NK-92 (cell line): ENCODE measurements around the gene MGLL.
"Not testable (repeated sequence)": the region's sequence is repeated elsewhere in the genome, so short reads cannot be mapped to it uniquely, and the experiment has no call there.

Experiments
- DNase-seq: peaks from one replicate; lab custom pipeline; 2025; ENCODE audit not compliant: unreplicated experiment; lab: John Stamatoyannopoulos, UW

Gene MGLL

DNA sequence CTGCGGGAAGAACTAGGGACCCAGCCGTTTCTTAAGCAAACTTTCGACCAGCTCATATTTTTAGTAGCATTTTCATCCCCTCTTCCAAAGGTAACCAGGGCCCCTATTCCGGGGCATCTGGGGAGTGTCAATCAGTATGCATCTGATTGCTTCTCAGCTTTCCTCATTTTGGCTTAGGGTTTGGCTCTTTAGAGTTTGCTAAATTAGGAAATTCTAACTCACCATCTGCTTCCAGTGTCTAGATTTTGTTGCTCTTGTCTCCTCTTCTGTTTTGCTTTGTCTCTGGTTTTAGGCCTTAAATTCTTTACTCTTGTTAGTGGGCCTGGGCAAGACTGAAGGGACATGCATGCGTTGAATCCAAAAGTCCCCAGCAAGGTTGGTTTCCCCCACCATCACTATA is 159.2 kb downstream of the MGLL start:
- DNase-seq: no peak

DNA sequence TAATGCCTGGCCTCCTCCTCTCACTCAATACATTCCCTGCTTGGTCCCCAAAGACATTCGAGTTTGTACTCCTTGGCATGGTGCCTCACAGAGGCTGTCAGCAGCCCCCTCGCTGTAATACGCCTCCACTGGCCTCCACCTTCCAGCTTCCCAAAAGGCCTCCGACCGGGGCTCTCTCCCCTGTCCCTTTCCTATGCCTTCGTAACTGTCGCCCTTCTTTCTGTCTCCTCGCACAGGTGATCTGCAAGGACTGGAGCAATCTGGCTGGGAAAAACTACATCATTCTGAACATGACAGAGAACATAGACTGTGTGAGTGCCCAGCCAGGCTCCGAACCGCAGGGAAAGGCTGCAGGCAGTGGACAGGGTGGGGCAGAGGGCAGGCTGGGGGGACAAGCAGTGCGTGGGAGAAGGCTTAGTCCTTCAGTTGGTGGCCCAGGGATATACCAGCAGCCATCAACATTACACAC is 160.3 kb downstream of the MGLL start:
- DNase-seq: no peak

DNA sequence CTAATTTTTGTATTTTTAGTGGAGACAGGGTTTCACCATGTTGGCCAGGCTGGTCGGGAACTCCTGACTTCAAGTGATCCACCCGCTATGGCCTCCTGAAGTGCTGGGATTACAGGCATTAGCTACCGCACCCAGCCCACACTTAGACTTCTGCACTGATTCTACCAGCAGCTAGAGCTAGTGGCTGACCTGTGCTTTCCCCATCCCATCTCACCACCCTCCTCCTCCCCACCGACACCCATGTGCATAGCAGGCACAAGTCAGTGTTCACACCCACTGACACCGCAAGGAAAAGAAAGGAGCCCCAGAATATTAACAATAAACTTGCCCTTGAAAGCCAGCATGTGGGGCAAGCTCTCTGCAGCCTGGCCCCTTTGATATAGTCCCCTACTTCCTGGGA is 160.7 kb downstream of the MGLL start:
- no peak for DNase-seq

DNA sequence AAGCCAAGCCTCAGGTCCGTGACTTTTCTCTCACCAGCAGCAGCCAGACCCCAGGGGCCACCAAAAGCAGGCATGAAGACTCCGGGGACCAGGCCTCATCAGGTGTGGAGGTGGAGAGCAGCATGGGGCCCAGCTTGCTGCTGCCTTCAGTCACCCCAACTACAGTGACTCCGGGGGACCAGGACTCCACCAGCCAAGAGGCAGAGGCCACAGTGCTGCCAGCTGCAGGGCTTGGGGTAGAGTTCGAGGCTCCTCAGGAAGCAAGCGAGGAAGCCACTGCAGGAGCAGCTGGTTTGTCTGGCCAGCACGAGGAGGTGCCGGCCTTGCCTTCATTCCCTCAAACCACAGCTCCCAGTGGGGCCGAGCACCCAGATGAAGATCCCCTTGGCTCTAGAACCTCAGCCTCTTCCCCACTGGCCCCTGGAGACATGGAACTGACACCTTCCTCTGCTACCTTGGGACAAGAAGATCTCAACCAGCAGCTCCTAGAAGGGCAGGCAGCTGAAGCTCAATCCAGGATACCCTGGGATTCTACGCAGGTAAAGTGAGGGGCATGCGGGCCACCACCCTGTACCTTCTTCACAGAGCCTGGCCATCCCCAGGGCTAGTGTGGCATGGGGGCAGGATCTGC is 161.6 kb downstream of the MGLL start:
- no peak for DNase-seq

DNA sequence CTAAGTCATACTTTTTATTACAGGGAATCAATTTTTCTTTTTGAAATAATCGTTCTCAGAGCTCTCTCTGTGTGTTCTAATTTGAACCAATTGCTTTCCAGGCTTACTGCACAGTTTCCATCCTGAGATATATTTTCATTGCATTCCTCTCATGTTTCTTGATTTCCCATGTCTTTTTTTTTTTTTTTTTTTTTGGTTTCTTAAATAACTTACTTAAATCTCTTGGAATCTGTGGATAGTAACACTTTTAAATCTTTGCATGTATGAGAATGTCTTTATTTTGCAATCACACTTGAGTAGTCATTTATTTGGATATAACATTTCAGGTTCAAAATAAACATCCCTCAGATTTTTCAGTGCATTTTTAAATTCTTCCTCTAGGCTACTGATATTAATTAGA is 164.1 kb downstream of the MGLL start:
- no peak for DNase-seq

DNA sequence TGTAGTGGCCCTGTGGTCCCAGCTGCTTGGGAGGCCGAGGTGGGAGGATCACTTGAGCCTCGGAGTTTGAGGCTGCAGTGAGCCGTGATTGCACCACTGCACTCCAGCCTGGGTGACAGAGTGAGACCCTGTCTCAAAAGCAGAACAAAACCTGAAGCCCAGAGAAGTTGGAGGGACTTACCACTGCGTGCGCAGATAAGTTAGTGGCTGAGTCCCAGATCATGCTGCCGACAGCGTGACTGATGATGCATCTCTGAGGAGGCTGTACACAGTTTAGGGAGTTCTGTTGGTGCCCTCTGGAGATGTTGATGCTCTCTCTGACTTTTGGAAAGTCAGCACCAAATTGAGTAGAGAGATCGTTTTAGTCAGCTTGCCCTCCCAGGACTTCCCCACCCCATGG is 165.4 kb downstream of the MGLL start:
- no peak for DNase-seq

DNA sequence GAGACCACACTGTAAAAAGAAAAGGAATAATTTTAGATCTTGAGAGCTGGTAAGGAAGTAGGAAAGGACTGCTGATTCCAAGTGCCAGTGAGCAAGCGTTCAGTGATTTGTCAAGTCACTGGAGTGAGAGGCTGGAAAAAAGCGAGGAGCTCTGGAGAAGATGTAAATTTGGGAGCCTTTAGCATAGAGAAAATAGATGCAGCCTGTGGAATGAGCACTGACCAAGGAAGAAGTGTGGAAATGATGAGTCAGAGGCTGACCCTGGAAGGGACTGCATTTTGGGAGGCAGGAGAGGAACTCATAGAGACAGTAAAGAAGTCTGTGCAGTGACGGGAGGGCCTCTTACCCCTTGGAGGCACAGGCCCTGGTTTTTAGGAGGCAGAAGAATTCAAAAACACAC is 166.7 kb downstream of the MGLL start:
- no peak for DNase-seq

DNA sequence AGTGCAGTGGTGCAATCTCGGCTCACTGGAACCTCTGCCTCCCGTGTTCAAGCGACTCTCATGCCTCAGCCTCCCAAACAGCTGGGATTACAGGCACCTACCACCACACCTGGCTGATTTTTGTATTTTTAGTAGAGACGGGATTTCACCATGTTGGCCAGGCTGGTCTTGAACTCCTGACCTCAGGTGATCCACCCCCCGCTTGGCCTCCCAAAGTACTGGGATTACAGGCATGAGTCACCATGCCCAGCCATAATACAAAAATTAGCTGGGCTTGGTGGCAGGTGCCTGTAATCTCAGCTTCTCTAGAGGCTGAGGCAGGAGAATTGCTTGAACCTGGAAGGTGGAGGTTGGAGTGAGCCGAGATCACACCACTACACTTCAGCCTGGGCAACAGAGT is 167.3 kb downstream of the MGLL start:
- DNase-seq: not testable (repeated sequence)

DNA sequence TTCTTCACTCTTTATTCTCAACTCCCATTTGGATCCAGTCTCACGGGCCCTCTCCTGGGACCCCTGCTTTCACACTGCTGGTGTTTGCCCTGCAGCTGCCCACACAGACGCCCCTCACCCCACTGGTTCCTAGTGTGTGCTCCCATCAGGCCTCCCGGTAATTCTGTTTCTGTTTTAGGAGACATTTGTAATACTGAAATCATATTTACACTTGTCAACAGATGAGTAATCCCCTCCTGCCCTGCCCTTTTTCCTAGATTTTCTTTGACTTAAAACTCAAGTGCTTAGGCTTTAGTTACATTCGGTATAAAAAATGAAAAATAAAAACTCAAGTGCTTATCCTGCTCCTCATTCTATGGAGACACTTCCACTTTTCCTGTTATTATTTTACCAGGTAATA is 167.9 kb downstream of the MGLL start:
- DNase-seq: no peak

DNA sequence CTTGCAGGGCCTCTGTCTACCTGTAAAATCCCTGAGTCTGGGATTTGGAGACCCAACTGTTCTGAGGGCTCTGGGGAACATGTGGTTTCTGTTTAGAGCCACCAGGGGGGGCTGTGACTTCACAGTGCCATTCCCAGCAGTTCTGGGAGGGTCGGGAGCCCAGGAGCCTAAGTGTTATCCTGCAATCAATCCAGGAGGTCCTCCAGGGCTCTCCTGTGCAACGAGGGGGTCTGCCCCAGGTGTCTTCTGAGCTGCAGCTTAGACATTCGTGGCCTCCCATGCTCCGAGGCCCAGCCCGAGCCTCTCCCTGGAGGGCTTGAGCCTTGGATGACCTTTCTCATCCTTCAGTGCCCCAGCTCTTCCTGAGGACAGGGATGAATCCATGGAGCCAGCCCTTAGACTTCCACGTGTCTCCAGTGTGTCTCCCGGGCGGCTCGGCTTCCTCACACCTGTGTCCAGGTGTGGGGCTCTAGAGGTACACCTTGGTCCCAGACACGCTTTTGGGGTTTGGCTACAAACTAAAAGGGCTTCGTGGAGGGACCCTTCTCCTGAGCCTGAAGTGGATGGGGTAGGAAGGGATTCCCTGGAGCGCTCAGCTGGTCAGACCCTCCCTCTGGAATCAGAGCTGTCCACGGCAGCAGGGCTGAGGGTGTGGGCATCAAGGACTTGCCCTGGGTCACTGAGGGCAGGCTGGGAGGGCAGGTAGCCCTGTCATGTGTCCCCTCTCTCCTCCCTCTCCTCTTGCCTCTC is 169.9 kb downstream of the MGLL start:
- DNase-seq: no peak

DNA sequence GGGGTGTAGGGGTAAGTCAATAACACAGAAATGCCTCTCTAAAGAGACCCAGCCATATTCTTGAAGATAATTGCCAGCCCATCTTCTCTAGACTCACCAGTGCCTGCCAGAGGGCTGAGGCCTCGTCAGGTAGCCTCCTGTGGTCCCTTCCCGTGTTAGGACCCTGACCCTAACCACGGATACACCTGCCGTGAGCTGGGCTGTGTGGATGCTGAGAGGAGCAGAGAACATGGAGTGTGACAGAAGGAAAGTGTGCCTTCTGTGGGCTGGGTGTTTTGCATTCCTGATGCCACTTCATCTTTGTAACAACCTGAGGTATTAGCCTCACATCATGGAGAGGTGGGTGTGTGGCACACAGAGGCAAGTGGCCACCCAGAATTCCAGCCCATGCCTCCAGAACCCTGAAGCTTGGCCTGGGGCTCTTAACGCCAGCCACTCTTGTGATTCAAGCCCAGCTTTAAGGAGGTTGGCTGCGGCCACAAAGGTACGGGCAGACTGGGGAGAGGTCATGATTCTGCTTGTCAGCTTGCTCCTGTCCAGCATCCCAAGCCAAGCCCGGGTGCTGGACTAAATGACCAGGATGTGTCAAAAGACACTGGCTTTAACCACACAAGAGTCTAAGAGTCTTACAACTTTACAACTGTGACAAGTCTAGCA is 170.7 kb downstream of the MGLL start:
- DNase-seq: no peak

DNA sequence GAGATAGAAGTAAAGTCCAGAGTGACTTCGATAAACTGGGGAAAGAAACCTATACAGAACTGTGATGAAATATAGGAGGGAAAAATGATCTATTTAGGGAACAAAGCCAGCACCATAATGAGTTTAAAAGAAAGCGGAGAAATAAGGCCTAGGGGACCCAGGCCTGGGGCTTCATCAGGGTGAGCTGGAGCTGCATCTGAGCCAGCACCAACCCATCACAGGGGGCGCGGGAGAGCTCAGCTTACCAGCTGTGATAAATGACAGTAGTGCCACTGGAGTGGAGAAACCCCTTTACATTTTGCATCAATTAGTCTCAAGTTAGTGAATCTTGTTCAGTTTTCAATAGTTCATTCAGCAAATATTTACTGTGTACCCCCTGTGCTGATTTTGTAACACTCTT is 172.1 kb downstream of the MGLL start:
- no peak for DNase-seq

DNA sequence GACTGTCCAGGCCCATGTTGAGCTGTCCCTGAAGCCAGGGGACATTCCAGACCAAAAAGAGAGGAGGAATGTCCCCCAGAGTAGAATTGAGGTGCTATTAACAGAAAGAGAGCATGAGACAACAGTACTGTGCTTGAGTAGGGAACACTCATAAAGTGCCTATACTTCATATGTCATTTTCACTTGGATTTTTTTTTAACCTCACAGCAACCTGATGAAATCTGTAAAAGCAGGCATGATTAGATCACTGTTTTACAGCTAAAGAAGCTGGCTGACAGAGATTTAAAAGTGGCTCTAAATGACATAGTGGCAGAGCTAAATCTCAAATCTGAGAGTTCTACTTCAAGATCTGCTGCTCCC is 174.5 kb downstream of the MGLL start:
- DNase-seq: no peak

DNA sequence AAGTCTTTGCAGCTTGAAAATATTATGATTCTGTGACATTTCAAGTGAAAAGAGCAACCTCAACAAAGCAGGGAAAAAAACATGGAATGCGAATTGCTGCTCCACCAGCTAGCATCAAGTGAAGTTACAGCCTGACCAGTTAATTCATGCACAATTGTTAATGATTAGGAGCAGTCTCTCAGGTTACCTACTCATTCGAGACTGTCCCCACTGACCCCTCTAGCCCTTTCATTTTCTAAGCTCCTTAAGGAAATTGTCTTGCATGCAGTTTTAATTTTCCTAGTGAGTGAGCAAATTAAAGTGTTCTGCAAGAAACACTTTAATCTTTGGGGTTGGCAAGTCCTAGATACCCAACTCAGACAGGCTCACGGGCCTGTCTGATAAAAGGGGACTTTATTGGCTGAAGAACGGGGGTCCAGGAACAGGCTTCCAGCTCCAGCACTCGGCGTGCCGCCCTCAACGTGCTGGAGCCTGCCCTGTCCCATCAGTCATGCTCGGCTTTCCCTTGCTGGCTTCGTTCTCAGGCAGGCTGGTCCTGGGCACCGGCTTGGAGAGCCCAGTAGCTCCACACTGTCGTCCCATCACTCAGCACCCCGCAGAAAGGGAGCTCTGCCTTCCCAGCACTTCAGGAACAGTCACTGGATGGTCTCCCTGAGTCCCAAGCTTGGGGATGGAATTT is 175.0 kb downstream of the MGLL start:
- DNase-seq: no peak

DNA sequence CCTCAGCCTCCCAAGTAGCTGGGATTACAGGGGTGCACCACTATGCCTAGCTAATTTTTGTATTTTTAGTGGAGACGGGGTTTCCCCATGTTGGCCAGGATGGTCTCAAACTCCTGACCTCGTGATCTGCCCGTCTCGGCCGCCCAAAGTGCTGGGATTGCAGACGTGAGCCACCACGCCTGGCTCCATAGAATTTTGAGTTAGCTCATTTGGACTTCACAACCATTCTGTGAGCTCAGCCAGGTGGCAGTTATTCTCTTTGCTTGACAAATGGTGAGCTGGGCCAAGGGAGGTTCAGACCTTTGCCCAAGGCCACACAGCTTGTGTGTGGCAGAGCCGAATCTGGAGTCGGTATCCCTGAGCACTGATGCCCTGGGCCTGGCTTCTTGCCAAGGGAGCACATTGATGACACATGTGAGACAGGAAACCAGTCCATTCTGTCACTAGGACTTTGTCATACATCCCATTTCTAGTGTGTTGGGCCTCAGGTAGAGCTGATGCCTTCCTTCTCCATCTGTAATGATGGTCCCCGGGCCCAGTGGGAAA is 175.7 kb downstream of the MGLL start:
- no peak for DNase-seq

DNA sequence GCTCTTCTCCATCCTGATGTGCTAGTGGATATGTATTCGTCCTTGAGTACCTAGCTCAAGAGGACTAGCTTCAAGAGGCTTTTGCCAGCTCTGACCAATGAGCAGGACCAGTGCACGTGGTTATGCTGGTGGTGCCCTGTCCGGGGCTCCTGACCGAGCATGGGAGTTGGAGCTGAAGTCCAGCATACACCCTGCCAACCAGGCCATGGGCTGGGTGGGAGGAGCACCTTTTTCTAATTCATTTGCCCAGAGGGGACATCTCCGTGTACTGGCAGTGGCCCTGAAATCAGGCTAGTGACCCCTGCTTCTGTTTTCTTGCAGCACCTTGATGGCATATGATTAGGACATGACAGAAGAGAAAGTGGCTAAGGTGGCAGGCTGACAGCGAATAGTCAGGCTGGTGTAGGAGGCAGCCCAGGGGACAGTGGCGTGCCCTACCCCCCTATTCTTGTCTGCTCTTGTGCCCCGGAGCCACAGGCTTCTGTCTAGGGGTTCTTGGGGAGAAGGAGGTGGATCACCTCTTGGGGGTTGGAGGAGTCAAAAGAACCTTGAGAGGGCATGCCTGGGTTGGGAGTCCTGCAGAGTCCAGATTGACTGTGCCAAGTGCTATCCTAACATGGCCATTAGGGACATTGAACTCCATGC is 176.8 kb downstream of the MGLL start:
- DNase-seq: no peak

DNA sequence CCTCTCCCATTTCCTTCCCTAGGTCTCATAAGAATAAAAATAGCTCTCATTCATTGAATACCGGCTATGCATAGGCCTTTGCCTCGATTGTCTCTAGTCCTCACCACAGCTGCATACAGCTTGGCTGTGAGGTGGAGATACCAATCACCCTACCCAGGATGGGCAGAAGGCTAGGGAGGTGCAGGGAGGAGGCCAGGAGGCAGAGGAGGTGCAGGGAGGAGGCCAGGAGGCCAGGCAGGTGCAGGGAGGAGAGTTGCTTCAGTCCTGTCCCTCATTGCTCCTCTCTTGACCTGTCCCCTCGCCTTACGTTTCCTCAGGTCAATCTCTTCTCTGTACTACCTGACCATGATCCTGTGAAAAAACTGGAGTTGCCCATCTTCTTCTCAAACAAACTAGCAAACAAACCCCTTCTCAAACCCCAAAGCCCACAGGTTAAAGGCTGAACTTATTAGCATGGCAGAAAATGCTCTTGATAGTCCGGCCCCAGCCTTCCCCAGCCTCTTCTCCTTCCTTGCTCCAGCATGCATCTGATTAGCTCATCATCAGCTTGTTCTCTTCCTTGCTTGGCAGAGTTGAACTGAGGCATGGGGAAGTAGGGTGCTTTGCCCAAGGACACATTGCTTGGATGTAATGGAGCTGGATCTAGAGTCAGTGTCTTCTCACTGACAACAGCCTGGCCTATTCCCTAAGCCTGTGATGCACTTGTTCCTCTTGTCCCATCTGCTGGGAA is 177.5 kb downstream of the MGLL start:
- DNase-seq: no peak

DNA sequence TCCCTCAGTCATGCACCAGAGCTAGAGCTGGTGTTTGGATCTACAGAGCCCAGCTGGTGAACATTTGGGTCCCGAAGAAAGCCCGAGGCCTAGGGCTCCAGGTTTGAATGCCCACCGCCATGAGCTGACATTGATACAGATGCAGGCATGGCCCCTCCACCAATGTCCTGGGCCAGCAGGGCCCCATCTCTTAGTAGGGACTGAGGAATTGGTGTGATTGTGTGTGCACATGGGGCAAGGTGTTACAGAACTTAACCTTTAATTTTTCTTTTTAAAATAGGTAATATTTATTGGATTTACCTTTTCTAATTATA is 182.3 kb downstream of the MGLL start:
- no peak for DNase-seq

DNA sequence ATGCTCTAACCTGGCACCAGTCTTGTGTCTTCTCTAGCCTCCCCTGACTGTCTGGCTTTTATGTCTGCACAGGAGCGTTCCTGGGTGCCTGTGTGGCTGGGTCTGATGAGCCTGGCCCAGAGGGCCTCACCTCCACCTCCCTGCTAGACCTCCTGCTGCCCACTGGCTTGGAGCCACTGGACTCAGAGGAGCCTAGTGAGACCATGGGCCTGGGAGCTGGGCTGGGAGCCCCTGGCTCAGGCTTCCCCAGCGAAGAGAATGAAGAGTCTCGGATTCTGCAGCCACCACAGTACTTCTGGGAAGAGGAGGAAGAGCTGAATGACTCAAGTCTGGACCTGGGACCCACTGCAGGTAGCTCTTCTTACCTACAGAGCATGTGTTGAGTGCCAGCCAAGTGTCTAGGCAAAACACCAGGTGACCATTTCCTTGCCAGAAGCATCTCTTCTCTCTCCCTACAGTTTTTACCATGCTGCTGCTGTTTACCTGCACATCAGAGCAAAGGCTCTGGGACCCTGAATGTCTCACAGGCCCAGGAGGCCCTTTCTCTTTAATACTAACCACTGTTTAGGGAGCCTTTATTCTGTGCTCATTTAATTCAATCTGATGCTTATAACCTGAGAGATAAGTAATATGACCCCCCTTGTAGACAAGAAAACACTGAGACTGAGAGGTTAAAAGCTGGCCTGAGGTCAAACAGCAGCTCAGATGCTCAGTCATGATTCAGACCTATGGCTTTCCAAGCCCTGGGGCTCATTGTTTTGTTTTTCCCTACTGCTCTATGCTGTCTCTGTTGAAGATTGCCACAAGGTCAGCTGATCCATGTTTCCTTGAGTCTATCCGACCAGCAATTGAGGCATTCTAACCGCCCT is 182.9 kb downstream of the MGLL start:
- DNase-seq: no peak
